Central memory CD8-positive, alpha-beta T cell (primary cell): Measurements from ENCODE around the gene ETV6.

ENCODE experiments used
- ATAC-seq: fragments of 150-1000 bp; cut with Tn5 transposase; replicated peaks from 2 replicates; pipeline ENCODE4 v1.10.0; 2022; ENCODE audit warnings: mild to moderate bottlenecking, moderate FRiP score, moderate number of reproducible peaks; ENCODE audit not compliant: poor library complexity, severe bottlenecking; ENCODE audit errors: extremely low read depth
- DNase-seq, 2 donors: peaks; one replicate each; pipeline ENCODE4 v3.0.0; 2021; ENCODE audit warnings: low spot score in 2 of 2
- H3K27ac Mint-ChIP-seq: one replicate; pipeline ENCODE4 v1.8.0; 2022; ENCODE audit warnings: low read depth, mild to moderate bottlenecking, moderate library complexity, mixed read lengths
- H3K27me3 Mint-ChIP-seq: one replicate; pipeline ENCODE4 v1.8.0; 2022; ENCODE audit warnings: mixed read lengths
- H3K36me3 Mint-ChIP-seq: one replicate; pipeline ENCODE4 v1.8.0; 2022; ENCODE audit warnings: mild to moderate bottlenecking, moderate library complexity, mixed read lengths; ENCODE audit not compliant: insufficient read depth
- H3K4me1 Mint-ChIP-seq: one replicate; pipeline ENCODE4 v1.8.0; 2022; ENCODE audit warnings: mixed read lengths
- H3K4me3 Mint-ChIP-seq: one replicate; pipeline ENCODE4 v1.8.0; 2022; ENCODE audit warnings: mild to moderate bottlenecking, moderate library complexity, mixed read lengths
- H3K9me3 Mint-ChIP-seq: one replicate; pipeline ENCODE4 v1.8.0; 2022; ENCODE audit warnings: mixed read lengths

The ETV6 gene

GRCh38 chr12:11650286-11651281 lies 1.1 kb downstream of the ETV6 start:
- Mint-ChIP-seq H3K9me3 (no peaks in the 10 kb centered on the region), H3K4me3 (peak overlapping the region; percentile 93), H3K27ac (peak overlapping the region; percentile 91), H3K27me3 (no peaks in the 10 kb centered on the region), H3K4me1 (peaks cover 49% of the 10 kb centered on the region), H3K36me3 (peaks cover 25% of the 10 kb centered on the region)
- DNase-seq, result no peak
- peak; percentile 24 for ATAC-seq

- no peaks in the 10 kb centered on the region for H3K9me3 Mint-ChIP-seq
- H3K27ac Mint-ChIP-seq, result peak overlapping the region; percentile 91
- H3K36me3 Mint-ChIP-seq, result peaks cover 25% of the 10 kb centered on the region
- peak overlapping the region; percentile 93 for H3K4me3 Mint-ChIP-seq
- H3K4me1 Mint-ChIP-seq, result peaks cover 57% of the 10 kb centered on the region
- no peak for ATAC-seq
- DNase-seq, result no peak
- H3K27me3 Mint-ChIP-seq, result no peaks in the 10 kb centered on the region
These were observed 1.9 kb downstream of the ETV6 start for GRCh38 chr12:11651381-11651780.

GRCh38 chr12:11651785-11652184 lies 2.3 kb downstream of the ETV6 start:
- no peaks in the 10 kb centered on the region for H3K27me3 Mint-ChIP-seq
- DNase-seq, result no peak
- H3K4me1 Mint-ChIP-seq, result peaks cover 61% of the 10 kb centered on the region
- H3K36me3 Mint-ChIP-seq, result peaks cover 25% of the 10 kb centered on the region
- no peaks in the 10 kb centered on the region for H3K9me3 Mint-ChIP-seq
- ATAC-seq, result no peak
- peak overlapping the region; percentile 91 for H3K27ac Mint-ChIP-seq
- H3K4me3 Mint-ChIP-seq, result peak overlapping the region; percentile 93

- DNase-seq, result no peak
- H3K27me3 Mint-ChIP-seq, result no peaks in the 10 kb centered on the region
- ATAC-seq, result no peak
- peak overlapping the region; percentile 93 for H3K4me3 Mint-ChIP-seq
- H3K27ac Mint-ChIP-seq, result peak overlapping the region; percentile 71
- H3K36me3 Mint-ChIP-seq, result peaks cover 22% of the 10 kb centered on the region
- H3K9me3 Mint-ChIP-seq, result no peaks in the 10 kb centered on the region
- H3K4me1 Mint-ChIP-seq, result peaks cover 67% of the 10 kb centered on the region
These were observed 3.0 kb downstream of the ETV6 start for GRCh38 chr12:11652351-11653040.

GRCh38 chr12:11653215-11653753 lies 3.8 kb downstream of the ETV6 start:
- no peaks in the 10 kb centered on the region for H3K27me3 Mint-ChIP-seq
- no peak for DNase-seq
- H3K4me1 Mint-ChIP-seq, result peaks cover 72% of the 10 kb centered on the region
- peaks cover 22% of the 10 kb centered on the region for H3K36me3 Mint-ChIP-seq
- H3K9me3 Mint-ChIP-seq, result no peaks in the 10 kb centered on the region
- no peak for ATAC-seq
- H3K27ac Mint-ChIP-seq, result peak overlapping the region; percentile 71
- H3K4me3 Mint-ChIP-seq, result peak overlapping the region; percentile 93

- Mint-ChIP-seq H3K27me3 (no peaks in the 10 kb centered on the region), H3K27ac (peak overlapping the region; percentile 67), H3K9me3 (no peaks in the 10 kb centered on the region), H3K4me1 (peaks cover 72% of the 10 kb centered on the region), H3K36me3 (peaks cover 16% of the 10 kb centered on the region), H3K4me3 (no peak overlapping the region)
- no peak for DNase-seq
- ATAC-seq, result no peak
These were observed 4.9 kb downstream of the ETV6 start for GRCh38 chr12:11654338-11654737.

GRCh38 chr12:11654802-11655201 lies 5.3 kb downstream of the ETV6 start:
- no peak for ATAC-seq
- Mint-ChIP-seq H3K4me1 (peaks cover 77% of the 10 kb centered on the region), H3K36me3 (peaks cover 13% of the 10 kb centered on the region), H3K27me3 (no peaks in the 10 kb centered on the region), H3K27ac (peak overlapping the region; percentile 67), H3K4me3 (no peak overlapping the region), H3K9me3 (no peaks in the 10 kb centered on the region)
- DNase-seq, result no peak

GRCh38 chr12:11655842-11656241 lies 6.4 kb downstream of the ETV6 start:
- Mint-ChIP-seq H3K4me3 (no peak overlapping the region), H3K9me3 (no peaks in the 10 kb centered on the region), H3K27me3 (no peaks in the 10 kb centered on the region), H3K36me3 (peaks cover 3% of the 10 kb centered on the region), H3K27ac (no peak overlapping the region), H3K4me1 (peaks cover 75% of the 10 kb centered on the region)
- DNase-seq (no peak), ATAC-seq (no peak)

GRCh38 chr12:11656550-11656949 lies 7.1 kb downstream of the ETV6 start:
- H3K27ac Mint-ChIP-seq, result no peak overlapping the region
- H3K4me1 Mint-ChIP-seq, result peaks cover 70% of the 10 kb centered on the region
- H3K27me3 Mint-ChIP-seq, result no peaks in the 10 kb centered on the region
- H3K36me3 Mint-ChIP-seq, result no peaks in the 10 kb centered on the region
- no peak overlapping the region for H3K4me3 Mint-ChIP-seq
- no peak for DNase-seq
- ATAC-seq, result no peak
- H3K9me3 Mint-ChIP-seq, result no peaks in the 10 kb centered on the region

- ATAC-seq, result no peak
- no peak overlapping the region for H3K4me3 Mint-ChIP-seq
- H3K9me3 Mint-ChIP-seq, result no peaks in the 10 kb centered on the region
- peaks cover 70% of the 10 kb centered on the region for H3K4me1 Mint-ChIP-seq
- no peak for DNase-seq
- H3K36me3 Mint-ChIP-seq, result no peaks in the 10 kb centered on the region
- H3K27ac Mint-ChIP-seq, result no peak overlapping the region
- H3K27me3 Mint-ChIP-seq, result no peaks in the 10 kb centered on the region
These were observed 8.0 kb downstream of the ETV6 start for GRCh38 chr12:11657511-11657910.

- no peaks in the 10 kb centered on the region for H3K36me3 Mint-ChIP-seq
- DNase-seq, result no peak
- peaks cover 67% of the 10 kb centered on the region for H3K4me1 Mint-ChIP-seq
These were observed 9.3 kb downstream of the ETV6 start for GRCh38 chr12:11658791-11659190.

GRCh38 chr12:11660624-11661023 lies 11.2 kb downstream of the ETV6 start:
- Mint-ChIP-seq H3K36me3 (no peaks in the 10 kb centered on the region), H3K27ac (no peak overlapping the region), H3K4me3 (no peak overlapping the region), H3K9me3 (no peaks in the 10 kb centered on the region), H3K27me3 (no peaks in the 10 kb centered on the region), H3K4me1 (peaks cover 70% of the 10 kb centered on the region)
- DNase-seq (no peak), ATAC-seq (no peak)

More at GRCh38 chr12:11658791-11659190, 9.3 kb downstream of the ETV6 start:
- no peak overlapping the region for H3K27ac Mint-ChIP-seq
- H3K9me3 Mint-ChIP-seq, result no peaks in the 10 kb centered on the region
- H3K27me3 Mint-ChIP-seq, result no peaks in the 10 kb centered on the region
- ATAC-seq, result no peak
- no peak overlapping the region for H3K4me3 Mint-ChIP-seq
